GM13977 (cell line): Measurements from ENCODE around the gene SH2D1B.

ENCODE experiments used
- DNase-seq: peaks from one replicate; pipeline ENCODE4 v3.0.0; 2012; ENCODE audit warnings: low spot score
- in situ Hi-C: fragments of 300-500 bp; cut with MboI; formaldehyde crosslinking; loops from one replicate; pipeline ENCODE4 v1.12.0; 2022; ENCODE audit warnings: low sequenced_read_pairs, low pct_unique_long_range_greater_than_20kb, mixed read lengths, inconsistent platforms; ENCODE audit not compliant: unreplicated experiment
- TF ChIP-seq, protein P1 (sequence below): IDR thresholded peaks from 2 replicates; pipeline ENCODE4 v1.5.1; 2012; ENCODE audit warnings: mild to moderate bottlenecking, control low read depth; ENCODE audit not compliant: insufficient read depth; ENCODE audit errors: extremely low read depth, missing control alignments

The SH2D1B gene

DNA sequence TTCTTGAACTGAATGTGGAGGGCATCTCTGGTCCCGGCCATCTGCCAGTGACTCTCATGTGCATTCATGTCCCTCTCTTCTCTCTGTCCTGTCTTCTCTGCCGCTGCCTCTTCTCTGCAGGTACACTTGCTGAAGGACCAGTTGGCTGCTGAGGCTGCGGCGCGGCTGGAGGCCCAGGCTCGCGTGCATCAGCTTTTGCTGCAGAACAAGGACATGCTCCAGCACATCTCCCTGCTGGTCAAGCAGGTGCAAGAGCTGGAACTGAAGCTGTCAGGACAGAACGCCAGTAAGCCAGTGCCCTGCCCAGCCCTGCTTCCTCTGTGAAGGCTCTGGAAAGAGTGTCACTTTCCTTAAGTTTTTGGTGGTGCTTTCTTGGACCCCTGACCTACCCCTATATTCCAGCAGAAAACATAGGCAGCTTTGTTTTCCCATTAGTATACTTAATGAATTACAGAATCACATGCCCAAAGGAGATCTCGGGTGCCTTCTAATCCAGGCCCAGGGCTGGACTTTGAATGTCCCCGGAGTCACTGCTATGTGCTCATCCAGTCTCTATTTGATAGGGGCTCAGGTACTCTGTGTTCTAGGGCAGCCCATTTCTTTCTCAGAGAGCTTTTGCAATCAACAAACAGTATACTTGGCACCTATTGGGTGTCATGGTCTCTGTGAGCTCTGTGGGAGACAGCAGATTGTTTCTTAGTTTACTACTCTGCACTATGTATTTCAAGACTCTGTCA lies 46.5 kb downstream of the SH2D1B start:
- no peak for DNase-seq
- in situ Hi-C loops, result no loop called here
- TF ChIP-seq, protein P1, sequence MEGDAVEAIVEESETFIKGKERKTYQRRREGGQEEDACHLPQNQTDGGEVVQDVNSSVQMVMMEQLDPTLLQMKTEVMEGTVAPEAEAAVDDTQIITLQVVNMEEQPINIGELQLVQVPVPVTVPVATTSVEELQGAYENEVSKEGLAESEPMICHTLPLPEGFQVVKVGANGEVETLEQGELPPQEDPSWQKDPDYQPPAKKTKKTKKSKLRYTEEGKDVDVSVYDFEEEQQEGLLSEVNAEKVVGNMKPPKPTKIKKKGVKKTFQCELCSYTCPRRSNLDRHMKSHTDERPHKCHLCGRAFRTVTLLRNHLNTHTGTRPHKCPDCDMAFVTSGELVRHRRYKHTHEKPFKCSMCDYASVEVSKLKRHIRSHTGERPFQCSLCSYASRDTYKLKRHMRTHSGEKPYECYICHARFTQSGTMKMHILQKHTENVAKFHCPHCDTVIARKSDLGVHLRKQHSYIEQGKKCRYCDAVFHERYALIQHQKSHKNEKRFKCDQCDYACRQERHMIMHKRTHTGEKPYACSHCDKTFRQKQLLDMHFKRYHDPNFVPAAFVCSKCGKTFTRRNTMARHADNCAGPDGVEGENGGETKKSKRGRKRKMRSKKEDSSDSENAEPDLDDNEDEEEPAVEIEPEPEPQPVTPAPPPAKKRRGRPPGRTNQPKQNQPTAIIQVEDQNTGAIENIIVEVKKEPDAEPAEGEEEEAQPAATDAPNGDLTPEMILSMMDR, result no peak

DNA sequence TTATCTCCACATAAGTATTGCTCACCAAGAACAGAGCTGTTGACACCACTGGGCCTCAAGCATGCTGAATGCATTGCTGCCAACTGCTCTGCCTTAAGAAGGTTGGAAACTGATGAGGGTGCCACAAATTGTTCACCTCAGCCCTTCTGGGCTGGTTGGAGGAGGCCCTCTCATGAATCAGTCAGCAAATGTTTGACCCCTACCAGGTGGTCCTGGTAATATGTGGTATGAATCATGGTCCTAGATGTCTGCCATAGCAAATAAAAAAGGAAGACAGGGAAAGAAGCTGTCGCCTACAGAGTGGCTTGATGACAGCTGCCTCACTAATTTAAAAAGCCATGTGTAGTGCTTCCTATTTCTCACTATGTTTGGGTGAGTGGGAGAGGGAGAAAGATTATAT lies 47.4 kb downstream of the SH2D1B start:
- in situ Hi-C loops, result no loop called here
- DNase-seq, result no peak
- TF ChIP-seq, protein P1, result no peak

DNA sequence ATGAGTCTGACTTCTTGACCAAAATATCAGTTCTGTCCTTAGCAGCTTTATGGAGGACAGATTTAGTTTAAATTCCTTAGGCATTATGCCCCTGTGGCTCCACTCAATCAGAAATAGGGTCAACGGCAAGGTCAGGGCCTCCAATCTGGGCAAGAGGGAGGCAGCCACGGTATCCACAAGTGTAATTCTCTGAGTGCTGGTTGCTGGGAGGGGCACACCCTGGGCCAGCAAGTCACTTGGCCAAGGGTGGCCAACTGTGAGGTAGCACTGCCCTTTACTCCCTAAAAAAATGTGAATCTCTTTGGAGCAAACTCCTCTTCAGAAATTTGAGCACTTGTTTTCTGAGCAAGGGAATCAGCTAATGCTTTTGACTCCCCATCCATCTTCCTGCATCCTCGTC lies 48.1 kb downstream of the SH2D1B start:
- in situ Hi-C loops, result no loop called here

DNA sequence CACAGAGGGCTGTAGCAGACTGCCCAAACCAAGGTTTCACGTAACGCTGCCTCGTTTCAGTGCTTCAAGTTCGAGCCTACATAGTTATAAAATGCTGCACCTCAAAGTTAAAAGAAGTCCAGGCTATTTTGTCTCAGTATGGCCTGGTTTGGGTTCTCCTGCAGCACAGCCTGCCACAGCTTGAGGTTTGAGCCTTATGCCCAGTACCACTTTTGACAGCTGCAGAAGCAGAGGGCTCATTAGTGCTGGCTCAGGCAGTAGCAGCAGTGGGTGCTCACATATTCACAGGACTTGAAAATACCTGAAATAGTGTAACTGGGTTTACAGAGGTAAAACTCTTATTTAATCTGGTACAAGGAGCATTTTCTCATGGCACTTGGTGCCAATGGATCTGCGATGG lies 50.6 kb downstream of the SH2D1B start:
- in situ Hi-C loops, result no loop called here
- TF ChIP-seq, protein P1, result no peak
- DNase-seq, result no peak

More for the DNA sequence above, 48.1 kb downstream of the SH2D1B start:
- TF ChIP-seq, protein P1, result no peak
- no peak for DNase-seq

DNA sequence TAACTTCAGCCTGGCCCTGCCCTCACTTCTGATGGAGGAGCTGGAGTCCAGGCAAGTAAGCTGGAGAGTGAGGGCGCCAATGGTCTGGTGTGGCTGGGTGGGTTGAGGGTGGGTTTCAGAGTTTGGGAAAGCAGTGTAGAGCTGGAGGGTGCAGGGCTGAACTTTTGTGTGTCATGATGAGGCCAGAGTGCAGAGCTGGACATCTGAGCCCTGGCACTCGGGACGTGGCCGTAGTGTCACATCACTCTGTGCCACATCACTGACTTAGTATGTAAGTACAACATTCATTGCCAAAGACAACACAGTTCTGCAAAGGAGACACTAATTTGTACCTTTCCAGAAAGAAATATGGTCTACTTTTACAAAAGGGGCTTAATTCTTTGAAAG lies 51.1 kb downstream of the SH2D1B start:
- no peak for DNase-seq
- TF ChIP-seq, protein P1, result no peak
- in situ Hi-C loops, result no loop called here

DNA sequence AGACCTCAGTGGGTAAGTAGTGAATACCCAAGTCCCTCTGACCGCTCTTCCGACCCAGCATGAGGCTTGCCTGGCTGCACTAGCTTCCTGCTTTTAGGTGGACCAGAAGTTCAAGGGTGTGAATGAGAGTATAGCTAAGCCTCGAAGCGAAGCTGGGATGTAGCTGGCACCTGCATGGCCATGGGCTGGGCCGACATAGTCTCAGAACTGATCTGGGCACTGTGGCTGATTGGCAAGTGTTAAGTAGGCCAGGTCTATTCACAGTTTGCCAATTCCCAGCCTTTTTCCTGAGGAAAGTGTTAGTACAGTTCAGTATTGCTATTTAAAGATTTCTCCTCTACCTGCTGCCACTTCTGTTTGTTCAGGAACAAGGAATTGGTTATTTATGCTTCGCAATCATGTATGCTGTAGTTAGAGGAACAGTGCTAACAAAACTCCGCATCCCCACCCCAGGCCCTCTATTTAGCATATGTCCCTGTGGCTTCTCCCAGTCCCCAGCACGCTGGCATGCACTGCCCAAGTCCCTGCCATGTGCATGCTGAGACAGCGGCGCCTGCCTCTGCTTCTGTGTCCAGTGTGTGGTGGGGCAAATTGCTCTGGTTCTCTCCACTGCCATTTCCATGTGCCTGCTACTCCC lies 51.6 kb downstream of the SH2D1B start:
- TF ChIP-seq, protein P1, result no peak
- in situ Hi-C loops, result no loop called here
- no peak for DNase-seq
